Coronary artery (tissue), 2 donors: ENCODE measurements around the gene MRC2.

Experiments
- DNase-seq: peaks from one replicate; pipeline ENCODE4 v3.0.0-alpha.2; 2017; ENCODE audit warnings: low spot score
- H3K27ac ChIP-seq, 2 donors: fragments of 200-600 bp; sonication (generic); one replicate each; pipeline ENCODE4 v1.5.1; 2016 to 2019
- H3K4me3 ChIP-seq: fragments of 200-600 bp; sonication (generic); 2 replicates; pipeline ENCODE4 v1.5.1; 2016; ENCODE audit warnings: mild to moderate bottlenecking, moderate library complexity
- TF ChIP-seq, protein P1 (sequence below): fragments of 200-600 bp; sonication (generic); IDR thresholded peaks from one replicate; pipeline ENCODE4 v1.5.1; 2019; ENCODE audit warnings: antibody characterized with exemption

Gene MRC2

DNA sequence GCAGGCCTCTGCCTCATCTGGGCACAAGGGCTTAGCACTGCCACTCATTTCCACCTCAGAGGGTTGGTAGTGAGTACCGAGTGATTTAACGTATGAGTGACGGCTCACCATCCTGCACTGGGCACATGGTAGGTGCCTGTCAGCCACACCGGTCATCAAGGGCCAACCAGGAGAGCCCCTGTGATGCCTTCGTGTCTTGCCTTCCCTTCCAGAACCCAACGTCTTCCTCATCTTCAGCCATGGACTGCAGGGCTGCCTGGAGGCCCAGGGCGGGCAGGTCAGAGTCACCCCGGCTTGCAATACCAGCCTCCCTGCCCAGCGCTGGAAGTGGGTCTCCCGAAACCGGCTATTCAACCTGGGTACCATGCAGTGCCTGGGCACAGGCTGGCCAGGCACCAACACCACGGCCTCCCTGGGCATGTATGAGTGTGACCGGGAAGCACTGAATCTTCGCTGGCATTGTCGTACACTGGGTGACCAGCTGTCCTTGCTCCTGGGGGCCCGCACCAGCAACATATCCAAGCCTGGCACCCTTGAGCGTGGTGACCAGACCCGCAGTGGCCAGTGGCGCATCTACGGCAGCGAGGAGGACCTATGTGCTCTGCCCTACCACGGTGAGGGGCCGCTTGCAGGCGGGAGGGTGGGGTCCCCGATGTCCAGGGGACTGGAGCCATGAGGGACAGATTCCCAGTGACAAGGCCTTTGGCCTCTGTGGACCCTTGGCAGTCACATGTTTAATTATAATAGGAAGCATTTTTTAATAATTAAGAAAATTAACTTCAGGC, 37.1 kb downstream of the MRC2 start:
- Histone ChIP-seq H3K4me3 (no peak overlapping the region), H3K27ac (no peak overlapping the region)
- TF ChIP-seq, protein P1, sequence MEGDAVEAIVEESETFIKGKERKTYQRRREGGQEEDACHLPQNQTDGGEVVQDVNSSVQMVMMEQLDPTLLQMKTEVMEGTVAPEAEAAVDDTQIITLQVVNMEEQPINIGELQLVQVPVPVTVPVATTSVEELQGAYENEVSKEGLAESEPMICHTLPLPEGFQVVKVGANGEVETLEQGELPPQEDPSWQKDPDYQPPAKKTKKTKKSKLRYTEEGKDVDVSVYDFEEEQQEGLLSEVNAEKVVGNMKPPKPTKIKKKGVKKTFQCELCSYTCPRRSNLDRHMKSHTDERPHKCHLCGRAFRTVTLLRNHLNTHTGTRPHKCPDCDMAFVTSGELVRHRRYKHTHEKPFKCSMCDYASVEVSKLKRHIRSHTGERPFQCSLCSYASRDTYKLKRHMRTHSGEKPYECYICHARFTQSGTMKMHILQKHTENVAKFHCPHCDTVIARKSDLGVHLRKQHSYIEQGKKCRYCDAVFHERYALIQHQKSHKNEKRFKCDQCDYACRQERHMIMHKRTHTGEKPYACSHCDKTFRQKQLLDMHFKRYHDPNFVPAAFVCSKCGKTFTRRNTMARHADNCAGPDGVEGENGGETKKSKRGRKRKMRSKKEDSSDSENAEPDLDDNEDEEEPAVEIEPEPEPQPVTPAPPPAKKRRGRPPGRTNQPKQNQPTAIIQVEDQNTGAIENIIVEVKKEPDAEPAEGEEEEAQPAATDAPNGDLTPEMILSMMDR: no peak
- no peak for DNase-seq

DNA sequence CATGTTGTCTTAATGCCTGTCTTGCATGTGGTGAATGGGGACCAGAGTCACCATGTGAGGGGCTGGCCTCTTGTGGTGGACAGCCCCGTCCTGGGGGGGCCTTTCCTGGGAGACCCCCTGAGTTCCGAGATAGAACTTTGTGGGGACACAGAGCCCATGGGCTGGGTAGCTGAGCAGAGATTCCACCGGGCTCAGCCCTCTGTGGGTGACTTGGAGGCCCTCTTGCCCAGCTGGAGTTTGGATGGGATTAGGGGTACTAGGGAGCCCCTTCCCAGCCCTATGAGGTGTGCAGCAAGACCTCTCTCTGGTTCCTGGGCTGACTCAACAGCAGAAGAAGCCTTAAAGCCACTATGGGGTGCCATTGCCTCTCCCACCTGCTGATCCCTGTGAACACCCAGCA, 38.1 kb downstream of the MRC2 start:
- TF ChIP-seq, protein P1: no peak
- no peak for DNase-seq
- H3K27ac ChIP-seq: no peak overlapping the region
- H3K4me3 ChIP-seq: no peak overlapping the region

DNA sequence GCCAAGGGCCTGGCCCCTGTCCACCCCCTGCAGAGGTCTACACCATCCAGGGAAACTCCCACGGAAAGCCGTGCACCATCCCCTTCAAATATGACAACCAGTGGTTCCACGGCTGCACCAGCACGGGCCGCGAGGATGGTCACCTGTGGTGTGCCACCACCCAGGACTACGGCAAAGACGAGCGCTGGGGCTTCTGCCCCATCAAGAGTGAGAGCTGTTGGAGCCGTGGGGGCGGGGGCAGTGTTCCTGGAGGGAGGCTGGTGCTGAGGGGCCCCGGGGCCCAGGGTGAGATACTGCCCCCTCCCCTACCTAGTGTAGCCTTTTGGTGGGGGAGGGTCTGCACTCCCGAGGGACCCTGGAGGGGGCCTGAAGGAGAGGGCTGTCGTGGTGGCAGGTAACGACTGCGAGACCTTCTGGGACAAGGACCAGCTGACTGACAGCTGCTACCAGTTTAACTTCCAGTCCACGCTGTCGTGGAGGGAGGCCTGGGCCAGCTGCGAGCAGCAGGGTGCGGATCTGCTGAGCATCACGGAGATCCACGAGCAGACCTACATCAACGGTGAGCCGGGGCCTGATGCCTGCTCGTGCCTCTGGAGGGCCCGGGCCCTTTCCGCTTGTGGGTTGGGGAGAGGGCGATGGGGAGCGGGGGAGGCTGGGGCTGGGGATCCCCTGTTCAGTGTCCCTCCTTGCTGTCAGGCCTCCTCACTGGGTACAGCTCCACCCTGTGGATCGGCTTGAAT, 38.8 kb downstream of the MRC2 start:
- DNase-seq: no peak
- TF ChIP-seq, protein P1: no peak

DNA sequence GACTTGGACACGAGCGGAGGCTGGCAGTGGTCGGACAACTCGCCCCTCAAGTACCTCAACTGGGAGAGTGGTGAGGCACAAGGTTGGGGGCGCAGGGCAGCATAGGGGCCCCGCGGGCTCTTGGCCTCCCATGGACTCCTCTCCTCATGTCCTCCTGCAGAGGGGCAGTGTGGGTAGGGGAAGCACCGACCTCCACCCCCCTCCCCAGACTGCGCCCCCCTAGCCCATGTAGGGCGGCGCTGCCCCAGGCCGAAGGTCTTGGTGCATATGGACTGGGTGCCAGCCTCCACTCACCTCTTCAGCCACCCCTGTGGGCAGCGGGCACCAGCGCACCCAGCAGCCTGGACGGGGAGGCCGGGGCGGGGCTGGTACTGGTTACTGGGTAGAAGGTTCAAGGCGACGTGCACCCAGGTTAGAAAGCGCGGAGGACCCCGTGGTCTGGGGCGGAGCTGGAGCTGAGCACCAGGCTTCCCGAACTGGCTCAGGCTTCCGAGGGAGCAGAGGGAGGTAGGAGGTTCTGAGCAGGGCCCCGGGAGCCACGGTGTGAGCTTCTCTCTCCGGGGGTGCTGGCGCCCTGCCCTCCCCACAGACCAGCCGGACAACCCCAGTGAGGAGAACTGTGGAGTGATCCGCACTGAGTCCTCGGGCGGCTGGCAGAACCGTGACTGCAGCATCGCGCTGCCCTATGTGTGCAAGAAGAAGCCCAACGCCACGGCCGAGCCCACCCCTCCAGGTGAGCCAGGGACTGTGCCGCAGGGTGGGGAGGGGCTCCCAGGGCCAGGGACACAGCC, 39.5 kb downstream of the MRC2 start:
- DNase-seq: no peak
- Histone ChIP-seq H3K27ac (no peak overlapping the region), H3K4me3 (no peak overlapping the region)
- TF ChIP-seq, protein P1: no peak

More for the DNA sequence above, 38.8 kb downstream of the MRC2 start:
- Histone ChIP-seq H3K27ac (no peak overlapping the region), H3K4me3 (no peak overlapping the region)

DNA sequence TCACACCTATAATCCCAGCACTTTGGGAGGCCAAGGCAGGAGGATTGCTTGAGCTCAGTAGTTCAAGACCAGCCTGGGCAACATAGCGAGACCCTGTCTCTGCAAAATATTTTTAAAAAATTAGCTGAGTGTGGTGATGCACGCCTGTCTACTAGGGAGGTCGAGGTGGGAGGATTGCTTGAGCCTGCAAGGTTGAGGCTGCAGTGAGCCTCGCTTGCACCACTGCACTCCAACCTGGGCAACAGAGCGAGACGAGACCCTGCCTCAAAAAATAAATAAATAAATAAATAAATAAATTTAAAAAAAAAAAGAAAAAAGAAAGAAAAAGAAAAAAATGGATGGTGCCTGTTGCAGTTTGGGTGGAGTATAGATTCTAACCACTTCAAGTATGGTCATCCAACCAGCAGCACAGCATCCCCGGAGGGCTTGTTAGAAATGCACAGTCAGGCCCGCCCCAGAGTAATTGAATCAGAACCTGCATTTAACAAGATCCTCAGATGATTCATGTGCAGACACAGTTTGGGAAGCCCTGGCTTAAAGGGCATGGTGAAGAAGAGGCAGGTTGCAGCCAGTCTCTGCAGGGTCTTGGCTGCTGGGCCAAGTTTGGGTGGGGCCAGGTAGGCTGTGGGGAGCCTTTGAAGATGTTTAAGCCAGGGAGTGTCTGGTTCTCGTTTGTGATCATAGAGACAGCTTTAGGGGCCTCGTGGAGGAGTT, 40.8 kb downstream of the MRC2 start:
- TF ChIP-seq, protein P1: no peak
- no peak overlapping the region for H3K27ac ChIP-seq
- DNase-seq: no peak
- no peak overlapping the region for H3K4me3 ChIP-seq

DNA sequence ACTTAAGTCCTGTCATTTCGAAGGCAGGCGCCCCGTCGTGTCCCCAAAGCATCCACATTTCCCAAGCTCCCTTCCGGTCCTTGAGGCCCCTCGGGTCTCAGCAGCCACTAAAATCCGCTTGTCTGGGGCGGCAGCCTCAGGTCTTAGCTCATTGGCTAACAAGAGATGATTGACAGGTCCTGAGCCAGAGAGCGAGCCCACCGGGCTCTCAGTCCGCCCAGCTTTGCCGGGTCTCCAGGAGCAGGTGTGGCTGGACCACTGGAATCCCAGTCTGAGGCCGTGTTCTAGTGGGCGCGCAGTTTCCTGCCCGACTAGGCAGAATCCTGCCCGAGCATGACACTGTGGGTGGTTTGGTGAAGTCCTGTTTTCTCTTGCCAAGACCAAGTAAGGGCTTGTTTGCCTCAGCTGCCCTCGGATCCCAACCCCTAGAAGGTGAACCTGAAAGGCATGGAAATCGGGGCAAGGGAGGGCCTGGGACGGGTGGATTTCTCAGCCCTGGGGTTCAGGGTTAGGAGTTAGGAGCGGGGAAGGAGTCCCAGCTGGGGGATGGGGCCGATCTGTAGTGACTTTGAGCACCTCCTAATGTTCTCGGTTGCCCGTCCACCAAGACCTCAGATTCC, 42.8 kb downstream of the MRC2 start:
- TF ChIP-seq, protein P1: no peak
- Histone ChIP-seq H3K4me3 (no peak overlapping the region), H3K27ac (no peak overlapping the region)
- no peak for DNase-seq
